Upper lobe of right lung (tissue), 1 donor: ENCODE data around the gene BDKRB1. TPM values are rescaled to one million over a fixed set of nuclear protein-coding genes. Genes with fewer than 3 reads are reported as not detected.
A peak's percentile ranks its signal among the peaks of the same experiment; 100 is the strongest.

Experiments used
- ATAC-seq: fragments of 200-7000 bp; cut with Tn5 transposase; one replicate; pipeline ENCODE4 v1.9.1; 2020; ENCODE audit warnings: mild to moderate bottlenecking, moderate library complexity
- DNase-seq: peaks from one replicate; pipeline ENCODE4 v3.0.0-alpha.2; 2020
- H3K27ac ChIP-seq: fragments of 200-600 bp; one replicate; pipeline ENCODE4 v1.8.0; 2022
- H3K27me3 ChIP-seq: fragments of 200-600 bp; one replicate; pipeline ENCODE4 v1.8.0; 2022; ENCODE audit warnings: mild to moderate bottlenecking
- H3K36me3 ChIP-seq: fragments of 200-600 bp; one replicate; pipeline ENCODE4 v1.8.0; 2022
- H3K4me1 ChIP-seq: fragments of 200-600 bp; one replicate; pipeline ENCODE4 v1.8.0; 2022
- H3K4me3 ChIP-seq: fragments of 200-600 bp; one replicate; pipeline ENCODE4 v1.8.0; 2022; ENCODE audit warnings: mild to moderate bottlenecking
- H3K9me3 ChIP-seq: fragments of 200-600 bp; one replicate; pipeline ENCODE4 v1.8.0; 2022
- CTCF ChIP-seq: fragments of 200-600 bp; IDR thresholded peaks from one replicate; pipeline ENCODE4 v1.8.0; 2022; ENCODE audit warnings: antibody characterized with exemption
- intact Hi-C: fragments of 100-400 bp; cut with DNase I; formaldehyde crosslinking; loops from one replicate; pipeline ENCODE4 v1.11.0; 2022
- total RNA-seq: library from RNA; stranded (reverse); fragmentation: NEBNext Ultra II Directional; extraction: Animal tissue kit (Norgen Biotek cat#: 25700); gene quantifications from one replicate; pipeline ENCODE4 v1.2.1, GENCODE V29; 2021
- donor health status: DM: no; HTN: yes; CAD: no; lungs with severe emphysema.

BDKRB1 gene
- total RNA-seq, 1 donor from 2014 or later: not detected

- intact Hi-C loops: no loop called here
- no peaks in the 10 kb centered on the region for H3K27me3 ChIP-seq
- ATAC-seq (no peak), DNase-seq (no peak)
- H3K4me1 ChIP-seq: no peaks in the 10 kb centered on the region
- H3K9me3 ChIP-seq: no peaks in the 10 kb centered on the region
- no peak overlapping the region for H3K27ac ChIP-seq
- TF ChIP-seq CTCF: no peak
- no peak overlapping the region for H3K4me3 ChIP-seq
- no peaks in the 10 kb centered on the region for H3K36me3 ChIP-seq
These were observed 1.3 kb upstream of the BDKRB1 start for GRCh38 chr14:96254687-96255086.

GRCh38 chr14:96256407-96256806 lies 397 bp downstream of the BDKRB1 start:
- H3K4me1 ChIP-seq: peaks cover 4% of the 10 kb centered on the region
- H3K4me3 ChIP-seq: no peak overlapping the region
- H3K27ac ChIP-seq: no peak overlapping the region
- intact Hi-C loops: no loop called here
- no peak for DNase-seq
- H3K27me3 ChIP-seq: no peaks in the 10 kb centered on the region
- H3K9me3 ChIP-seq: no peaks in the 10 kb centered on the region
- TF ChIP-seq CTCF: no peak
- no peaks in the 10 kb centered on the region for H3K36me3 ChIP-seq
- ATAC-seq: no peak

GRCh38 chr14:96257056-96257455 lies 1.0 kb downstream of the BDKRB1 start:
- Histone ChIP-seq H3K4me3 (no peak overlapping the region), H3K36me3 (no peaks in the 10 kb centered on the region), H3K27me3 (no peaks in the 10 kb centered on the region), H3K4me1 (peaks cover 4% of the 10 kb centered on the region), H3K9me3 (no peaks in the 10 kb centered on the region), H3K27ac (no peak overlapping the region)
- no peak for ATAC-seq
- intact Hi-C loops: no loop called here
- no peak for DNase-seq
- no peak for TF ChIP-seq CTCF

GRCh38 chr14:96257900-96258299 lies 1.9 kb downstream of the BDKRB1 start:
- Histone ChIP-seq H3K4me1 (peaks cover 4% of the 10 kb centered on the region), H3K27ac (no peak overlapping the region), H3K4me3 (no peak overlapping the region), H3K9me3 (no peaks in the 10 kb centered on the region), H3K27me3 (no peaks in the 10 kb centered on the region), H3K36me3 (no peaks in the 10 kb centered on the region)
- intact Hi-C loops: no loop called here
- no peak for DNase-seq
- TF ChIP-seq CTCF: no peak
- no peak for ATAC-seq

- no peak overlapping the region for H3K27ac ChIP-seq
- H3K27me3 ChIP-seq: no peaks in the 10 kb centered on the region
- TF ChIP-seq CTCF: no peak
- ATAC-seq (peak; percentile 67), DNase-seq (no peak)
- H3K36me3 ChIP-seq: no peaks in the 10 kb centered on the region
- peaks cover 4% of the 10 kb centered on the region for H3K4me1 ChIP-seq
- no peaks in the 10 kb centered on the region for H3K9me3 ChIP-seq
- intact Hi-C loops: no loop called here
- no peak overlapping the region for H3K4me3 ChIP-seq
These were observed 4.4 kb downstream of the BDKRB1 start for GRCh38 chr14:96260341-96260821.

GRCh38 chr14:96261053-96261452 lies 5.0 kb downstream of the BDKRB1 start:
- Histone ChIP-seq H3K4me1 (peaks cover 4% of the 10 kb centered on the region), H3K27me3 (no peaks in the 10 kb centered on the region), H3K36me3 (no peaks in the 10 kb centered on the region), H3K9me3 (no peaks in the 10 kb centered on the region), H3K4me3 (no peak overlapping the region), H3K27ac (no peak overlapping the region)
- no peak for ATAC-seq
- intact Hi-C loops: no loop called here
- no peak for TF ChIP-seq CTCF
- DNase-seq: no peak
